GM10847 (cell line): ENCODE measurements around the gene TNFRSF12A.

Source experiments
- POLR2A ChIP-seq: IDR thresholded peaks from 2 replicates; pipeline ENCODE4 v1.6.1; 2011; ENCODE audit not compliant: insufficient read length; ENCODE audit errors: extremely low read depth

The TNFRSF12A gene

DNA sequence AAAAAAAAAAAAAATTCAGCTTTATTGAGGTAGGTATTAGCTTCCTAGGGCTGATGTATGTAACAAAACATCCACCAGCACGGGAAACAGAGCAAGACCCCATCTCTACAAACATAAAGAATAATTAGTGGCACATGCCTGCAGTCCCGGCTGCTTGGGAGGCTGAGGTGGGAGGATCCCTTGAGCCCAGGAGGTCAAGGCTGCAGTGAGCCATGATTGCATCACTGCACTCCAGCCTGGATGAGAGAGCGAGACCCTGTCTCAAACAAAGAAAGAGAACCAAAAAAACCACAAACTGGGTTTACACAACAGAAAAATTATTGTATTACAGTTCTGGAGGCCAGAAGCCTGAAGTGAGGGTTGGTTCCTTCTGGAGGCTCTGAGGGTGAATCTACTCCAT, 22.2 kb downstream of the TNFRSF12A start:
- no peak for TF ChIP-seq POLR2A

DNA sequence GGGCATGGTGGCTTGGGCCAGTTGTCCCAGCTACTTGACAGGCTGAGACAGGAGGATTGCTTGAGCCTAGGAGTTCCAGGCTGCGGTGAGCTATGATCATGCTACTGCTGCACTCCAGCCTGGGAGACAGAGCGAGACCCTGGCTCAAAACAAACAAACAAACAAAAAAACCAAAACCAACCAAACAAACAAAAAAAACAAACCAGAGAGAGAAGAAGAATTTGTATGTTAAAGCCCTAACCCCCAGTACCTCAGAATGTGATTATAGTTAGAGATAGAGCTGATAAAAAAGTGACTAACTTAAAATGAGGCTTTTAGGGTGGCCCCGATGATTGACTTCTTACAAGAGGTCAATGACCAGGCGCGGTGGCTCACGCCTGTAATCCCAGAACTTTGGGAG, 24.5 kb downstream of the TNFRSF12A start:
- no peak for TF ChIP-seq POLR2A

DNA sequence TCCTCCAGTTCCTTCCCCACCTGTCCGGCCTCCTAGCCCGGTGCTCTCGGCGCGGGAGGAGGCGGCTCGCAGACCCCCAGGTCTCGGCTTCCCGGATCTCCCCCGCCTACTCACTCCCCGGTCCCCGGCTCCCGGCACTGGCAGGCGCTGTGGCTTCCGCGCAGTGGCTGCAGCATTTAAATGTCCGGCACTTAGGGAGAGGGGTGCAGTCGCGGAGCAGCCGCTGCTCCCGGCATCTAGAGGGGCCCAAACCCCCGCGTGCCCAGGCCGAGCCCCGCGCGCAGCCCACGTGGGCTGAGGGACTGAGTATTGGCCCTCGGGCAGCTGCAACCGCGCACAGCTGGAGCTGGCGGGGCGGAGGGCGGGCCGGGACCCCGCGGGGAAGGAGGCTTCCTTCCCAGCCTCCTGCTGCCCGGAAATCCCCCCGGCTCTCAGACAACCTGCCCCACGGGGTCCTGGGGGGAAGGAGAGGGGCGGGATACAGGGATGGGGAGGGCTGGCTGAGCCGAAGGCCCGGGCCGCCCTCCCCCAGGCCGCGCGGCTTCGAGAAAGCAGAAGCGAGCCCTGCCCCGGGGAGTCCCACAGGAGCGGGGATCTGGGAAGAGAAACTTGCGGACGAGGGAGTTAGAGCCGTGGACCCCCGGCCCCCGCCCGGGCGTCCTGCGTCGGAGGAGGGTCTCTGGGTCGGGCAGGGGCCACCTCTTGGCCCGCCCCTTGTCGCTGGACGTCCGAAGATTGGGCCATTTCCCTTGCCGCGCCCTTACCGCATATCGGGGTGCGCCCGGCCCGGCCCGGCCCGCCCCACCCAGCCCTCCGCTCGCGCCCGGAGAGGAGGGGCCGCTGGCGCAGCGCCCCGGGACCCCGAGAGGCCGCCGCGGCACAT, 25.8 kb downstream of the TNFRSF12A start, which contains the start of gene MMP25:
Gene MMP25 (plus strand): TSS at position 804 of the 883 bp plus-strand sequence. CDS start 357 bp downstream, outside the sequence.
- no peak for TF ChIP-seq POLR2A

GRCh38 chr16:3046641-3047386, 26.6 kb downstream of the TNFRSF12A start:
- TF ChIP-seq POLR2A = no peak

DNA sequence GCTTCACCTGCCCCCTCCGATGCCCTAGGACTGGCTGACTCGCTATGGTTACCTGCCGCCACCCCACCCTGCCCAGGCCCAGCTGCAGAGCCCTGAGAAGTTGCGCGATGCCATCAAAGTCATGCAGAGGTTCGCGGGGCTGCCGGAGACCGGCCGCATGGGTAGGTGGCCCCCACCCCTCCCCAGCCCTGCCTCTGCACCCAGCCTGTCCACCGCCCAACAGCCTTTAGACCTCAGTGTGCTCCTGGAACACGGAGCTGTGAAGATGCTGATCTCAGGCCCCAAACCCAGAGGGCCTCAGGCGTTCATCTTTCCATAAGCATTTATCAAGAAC, 27.2 kb downstream of the TNFRSF12A start:
- no peak for TF ChIP-seq POLR2A

GRCh38 chr16:3049921-3050481, 29.8 kb downstream of the TNFRSF12A start:
- no peak for TF ChIP-seq POLR2A

DNA sequence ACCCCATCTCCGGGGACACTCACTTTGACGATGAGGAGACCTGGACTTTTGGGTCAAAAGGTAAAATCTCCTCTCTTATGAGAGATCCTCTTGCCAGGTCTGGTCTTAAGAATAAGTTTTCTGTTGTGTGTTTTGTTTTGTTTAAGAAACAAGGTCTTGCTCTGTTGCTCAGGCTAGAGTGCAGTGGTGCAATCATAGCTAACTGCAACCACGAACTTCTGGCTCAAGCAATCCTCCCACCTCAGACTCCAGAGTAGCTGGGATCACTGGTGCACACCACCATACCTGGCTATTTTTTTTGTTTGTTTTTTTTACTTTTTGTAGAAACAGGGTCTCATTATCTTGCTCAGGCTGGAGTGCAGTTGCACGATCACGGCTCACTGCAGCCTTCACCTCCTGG, 30.3 kb downstream of the TNFRSF12A start:
- no peak for TF ChIP-seq POLR2A

DNA sequence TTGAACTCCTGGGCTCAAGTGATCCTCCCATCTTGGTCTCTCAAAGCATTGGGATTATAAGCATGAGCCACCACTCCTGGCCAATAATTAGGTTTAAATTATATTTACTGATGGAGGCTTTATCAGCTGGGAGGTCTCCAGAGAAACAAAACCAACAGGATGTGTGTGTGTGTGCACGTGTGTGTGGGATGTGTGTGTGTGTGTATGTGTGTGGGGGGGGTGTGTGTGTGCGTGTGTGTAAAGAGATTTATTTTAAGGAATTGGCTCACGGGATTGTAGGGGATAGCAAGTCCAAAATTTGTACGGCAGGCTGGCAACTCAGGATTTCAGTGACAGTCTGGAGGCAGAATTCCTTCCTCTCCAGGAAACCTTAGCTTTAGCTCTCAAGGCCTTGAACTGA, 30.8 kb downstream of the TNFRSF12A start:
- no peak for TF ChIP-seq POLR2A

- TF ChIP-seq POLR2A = no peak
Observed at GRCh38 chr16:3051494-3051893, 31.3 kb downstream of the TNFRSF12A start.

DNA sequence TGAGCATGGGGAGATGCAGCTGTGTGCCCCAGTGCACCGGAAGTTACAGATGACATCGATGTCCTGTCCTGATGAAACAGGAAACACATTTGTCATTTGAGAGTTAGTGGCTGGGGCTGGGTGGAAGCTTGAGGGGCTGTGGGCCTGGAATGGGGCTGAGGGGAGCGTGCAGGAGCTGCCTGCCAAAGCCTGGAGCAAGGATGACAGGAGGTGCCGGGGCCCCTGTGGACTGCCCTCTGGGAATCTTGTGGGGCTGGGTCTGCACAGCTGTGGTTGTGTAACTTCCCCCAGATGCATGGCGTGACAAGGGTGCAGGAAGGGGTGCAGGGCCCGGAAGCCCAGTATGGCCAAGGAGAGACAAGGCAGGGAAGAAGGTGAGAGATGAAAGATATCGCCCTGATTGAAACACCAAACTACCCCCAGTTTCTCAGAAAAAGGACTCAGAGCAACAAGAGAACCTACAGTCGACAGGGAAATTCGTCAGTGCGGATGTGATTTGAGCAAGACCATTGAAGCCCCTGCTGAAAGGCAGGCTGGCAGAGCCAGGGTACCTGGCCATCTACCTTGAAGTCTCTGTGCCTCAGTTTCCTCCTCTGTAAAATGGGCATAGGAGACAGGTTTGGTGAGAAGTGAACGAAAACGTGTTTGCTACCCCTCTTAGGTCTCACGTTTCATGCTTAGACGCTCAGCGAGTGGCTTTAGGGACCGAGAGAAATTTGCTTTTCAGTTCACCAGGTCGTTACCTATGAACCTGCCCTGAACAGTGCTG, 35.0 kb downstream of the TNFRSF12A start:
- no peak for TF ChIP-seq POLR2A

DNA sequence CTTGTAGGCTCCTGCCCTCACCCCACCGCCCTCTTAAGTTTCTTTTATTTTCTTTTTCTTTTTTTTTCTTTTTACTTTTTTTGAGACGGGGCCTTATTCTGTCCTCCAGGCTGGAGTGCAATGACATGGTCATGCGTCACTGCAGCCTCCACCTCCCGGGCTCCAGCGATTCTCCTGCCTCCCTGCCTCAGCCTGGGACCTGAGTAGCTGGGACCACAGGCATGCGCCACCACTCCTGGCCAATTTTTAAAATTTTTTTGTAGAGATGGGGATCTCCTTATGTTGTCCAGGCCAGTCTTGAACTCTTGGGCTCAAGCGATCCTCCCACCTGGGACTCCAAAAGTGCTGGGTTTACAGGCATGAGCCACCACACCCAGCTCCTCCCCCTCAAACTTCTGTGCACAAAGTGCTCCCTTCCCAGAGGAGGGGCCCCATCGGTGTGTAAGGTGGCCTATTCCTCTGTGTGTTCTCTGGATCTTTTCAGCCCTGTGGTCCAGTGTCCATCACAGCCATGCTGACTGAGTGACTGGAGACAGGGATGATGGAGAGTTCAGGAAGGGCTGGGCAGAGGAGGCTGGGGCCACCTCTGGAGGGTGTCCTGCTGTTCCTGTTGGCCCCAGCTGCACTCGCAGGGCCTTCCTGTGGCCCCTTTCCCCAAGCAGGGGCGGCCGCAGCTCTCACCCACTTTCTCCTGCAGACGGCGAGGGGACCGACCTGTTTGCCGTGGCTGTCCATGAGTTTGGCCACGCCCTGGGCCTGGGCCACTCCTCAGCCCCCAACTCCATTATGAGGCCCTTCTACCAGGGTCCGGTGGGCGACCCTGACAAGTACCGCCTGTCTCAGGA, 36.4 kb downstream of the TNFRSF12A start:
- no peak for TF ChIP-seq POLR2A

GRCh38 chr16:3057181-3058138, 37.3 kb downstream of the TNFRSF12A start:
- no peak for TF ChIP-seq POLR2A
